H9 (cell line): Measurements from ENCODE around the gene GRIN2A. TPM values are rescaled to one million over a fixed set of nuclear protein-coding genes. Genes with fewer than 3 reads are reported as not detected.

Experiments
- DNase-seq: peaks from one replicate; pipeline ENCODE4 v3.0.0-alpha.2; 2017
- H2AFZ ChIP-seq: one replicate; pipeline ENCODE4 v1.6.1; 2013; ENCODE audit warnings: mild to moderate bottlenecking, low read length, control low read depth, moderate library complexity
- H2AK5ac ChIP-seq: 2 replicates; pipeline ENCODE4 v1.6.1; 2013; ENCODE audit warnings: low read length, control low read depth, mixed read lengths; ENCODE audit not compliant: insufficient read length
- H2BK120ac ChIP-seq: one replicate; pipeline ENCODE4 v1.6.1; 2013; ENCODE audit warnings: low read depth, mild to moderate bottlenecking, low read length, control low read depth, inconsistent platforms; ENCODE audit not compliant: poor library complexity, severe bottlenecking
- H2BK12ac ChIP-seq: 2 replicates; pipeline ENCODE4 v1.6.1; 2013; ENCODE audit warnings: low read length, control low read depth, mixed read lengths, low read depth; ENCODE audit not compliant: insufficient read length
- H2BK15ac ChIP-seq: 2 replicates; pipeline ENCODE4 v1.6.1; 2013; ENCODE audit warnings: low read depth, low read length, control low read depth
- H2BK20ac ChIP-seq: one replicate; pipeline ENCODE4 v1.6.1; 2013; ENCODE audit warnings: low read depth, mild to moderate bottlenecking, low read length, control low read depth, inconsistent platforms; ENCODE audit not compliant: poor library complexity, severe bottlenecking
- H2BK5ac ChIP-seq: 2 replicates; pipeline ENCODE4 v1.6.1; 2013; ENCODE audit warnings: low read length, control low read depth, mixed read lengths; ENCODE audit not compliant: insufficient read length
- H3K14ac ChIP-seq: 2 replicates; pipeline ENCODE4 v1.6.1; 2013; ENCODE audit warnings: low read length, control low read depth; ENCODE audit not compliant: insufficient read depth
- H3K18ac ChIP-seq: 2 replicates; pipeline ENCODE4 v1.6.1; 2013; ENCODE audit warnings: low read depth, mild to moderate bottlenecking, mixed read lengths, low read length, control low read depth; ENCODE audit not compliant: insufficient read length
- H3K23ac ChIP-seq: 2 replicates; pipeline ENCODE4 v1.6.1; 2013; ENCODE audit warnings: low read length, control low read depth, mixed read lengths, low read depth; ENCODE audit not compliant: insufficient read length
- H3K23me2 ChIP-seq: 2 replicates; pipeline ENCODE4 v1.6.1; 2013; ENCODE audit warnings: low read depth, mild to moderate bottlenecking, mixed read lengths, low read length, control low read depth; ENCODE audit not compliant: insufficient read length, poor library complexity, severe bottlenecking
- H3K27ac ChIP-seq: 2 replicates; pipeline ENCODE4 v1.5.1; 2013; ENCODE audit warnings: low read length, control low read depth, mixed read lengths, low read depth; ENCODE audit not compliant: insufficient read length
- H3K27me3 ChIP-seq: 2 replicates; pipeline ENCODE4 v1.6.1; 2013; ENCODE audit warnings: low read length, control low read depth, inconsistent platforms; ENCODE audit not compliant: insufficient read depth
- H3K4ac ChIP-seq: 2 replicates; pipeline ENCODE4 v1.6.1; 2013; ENCODE audit warnings: low read depth, mild to moderate bottlenecking, control low read depth, inconsistent platforms, low read length, moderate library complexity
- H3K4me1 ChIP-seq: 2 replicates; pipeline ENCODE4 v1.6.1; 2013; ENCODE audit warnings: low read length, control low read depth, inconsistent platforms; ENCODE audit not compliant: insufficient read depth
- H3K4me2 ChIP-seq: 2 replicates; pipeline ENCODE4 v1.6.1; 2013; ENCODE audit warnings: low read length, control low read depth, mixed read lengths; ENCODE audit not compliant: insufficient read length, insufficient read depth
- H3K56ac ChIP-seq: 2 replicates; pipeline ENCODE4 v1.6.1; 2013; ENCODE audit warnings: low read depth, mild to moderate bottlenecking, mixed read lengths, low read length, control low read depth; ENCODE audit not compliant: insufficient read length
- H3K79me1 ChIP-seq: 2 replicates; pipeline ENCODE4 v1.6.1; 2013; ENCODE audit warnings: low read depth, mild to moderate bottlenecking, moderate library complexity, low read length, control low read depth, inconsistent platforms; ENCODE audit not compliant: insufficient read depth, poor library complexity, severe bottlenecking
- H3K79me2 ChIP-seq: 2 replicates; pipeline ENCODE4 v1.6.1; 2013; ENCODE audit warnings: low read length, control low read depth, inconsistent platforms; ENCODE audit not compliant: insufficient read depth
- H3K9ac ChIP-seq: 2 replicates; pipeline ENCODE4 v1.6.1; 2013; ENCODE audit warnings: low read length, control low read depth, mixed read lengths; ENCODE audit not compliant: insufficient read length; ENCODE audit errors: extremely low read depth
- H3K9me3 ChIP-seq: one replicate; pipeline ENCODE4 v1.6.1; 2013; ENCODE audit warnings: low read depth, low read length, inconsistent platforms; ENCODE audit not compliant: control insufficient read depth
- H3T11ph ChIP-seq: one replicate; pipeline ENCODE4 v1.6.1; 2013; ENCODE audit warnings: mild to moderate bottlenecking, low read length, control low read depth, inconsistent platforms
- H4K20me1 ChIP-seq: one replicate; pipeline ENCODE4 v1.6.1; 2013; ENCODE audit not compliant: control insufficient read depth, insufficient read length, insufficient read depth
- H4K5ac ChIP-seq: 2 replicates; pipeline ENCODE4 v1.6.1; 2013; ENCODE audit warnings: low read depth, mild to moderate bottlenecking, mixed read lengths, low read length, control low read depth; ENCODE audit not compliant: insufficient read length
- H4K8ac ChIP-seq: replicated peaks from 2 replicates; pipeline ENCODE4 v1.6.1; 2013; ENCODE audit warnings: low read length, control low read depth, mixed read lengths, low read depth; ENCODE audit not compliant: insufficient read length
- H4K91ac ChIP-seq: 2 replicates; pipeline ENCODE4 v1.6.1; 2013; ENCODE audit warnings: low read depth, mild to moderate bottlenecking, moderate library complexity, mixed read lengths, low read length, control low read depth; ENCODE audit not compliant: insufficient read length
- H3K27ac Mint-ChIP-seq, 3 experiments: 2 replicates in 2 of 3; 3 replicates in 1 of 3; pipeline ENCODE4 v1.8.0; 2020 to 2021; ENCODE audit warnings: mixed read lengths in 3 of 3, mild to moderate bottlenecking in 1 of 3, moderate library complexity in 1 of 3
- H3K27me3 Mint-ChIP-seq: 2 replicates; pipeline ENCODE4 v1.8.0; 2021; ENCODE audit warnings: low read depth, mild to moderate bottlenecking, moderate library complexity, mixed read lengths
- H3K36me3 Mint-ChIP-seq, 3 experiments: 2 replicates in 2 of 3; 3 replicates in 1 of 3; pipeline ENCODE4 v1.8.0; 2020 to 2021; ENCODE audit warnings: low read depth in 3 of 3, mixed read lengths in 3 of 3; ENCODE audit not compliant: insufficient read depth in 1 of 3
- H3K4me1 Mint-ChIP-seq, 2 experiments: 2 replicates each; pipeline ENCODE4 v1.8.0; 2020; ENCODE audit warnings: mixed read lengths in 2 of 2
- H3K4me3 Mint-ChIP-seq, 2 experiments: 2 replicates in 1 of 2; 3 replicates in 1 of 2; pipeline ENCODE4 v1.8.0; 2020 to 2021; ENCODE audit warnings: mild to moderate bottlenecking in 2 of 2, mixed read lengths in 2 of 2, moderate library complexity in 1 of 2
- H3K9me3 Mint-ChIP-seq, 2 experiments: 2 replicates in 1 of 2; 3 replicates in 1 of 2; pipeline ENCODE4 v1.8.0; 2020; ENCODE audit warnings: mild to moderate bottlenecking in 2 of 2, mixed read lengths in 2 of 2, moderate library complexity in 1 of 2
- CTCF ChIP-seq: fragments of 200-600 bp; sonication (generic); conservative IDR thresholded peaks from 3 replicates; pipeline ENCODE4 v1.8.0; 2021; ENCODE audit warnings: antibody characterized with exemption, mild to moderate bottlenecking
- WGBS: extraction: QIAGEN DNeasy Blood & Tissue Kit; methylation state at CpG from one replicate; pipeline ENCODE4 v1.1.7; 2013; ENCODE audit warnings: missing lambda C conversion rate, low lambda C conversion rate, mixed read lengths; ENCODE audit not compliant: insufficient read length; ENCODE audit errors: extremely low coverage; 5-methylcytosine and 5-hydroxymethylcytosine counted together
- total RNA-seq: library from RNA; stranded (reverse); gene quantifications from 2 replicates; pipeline ENCODE4 v1.2.1, GENCODE V29; 2021

Gene GRIN2A
- total RNA-seq, 1 experiment from 2014 or later = 1.5 TPM

GRCh38 chr16:10111156-10111761 lies 71.0 kb downstream of the GRIN2A start:
- no peak overlapping the region for H2BK120ac ChIP-seq
- no peak overlapping the region for H3K27ac ChIP-seq
- DNase-seq = no peak

More at GRCh38 chr16:10111156-10111761, 71.0 kb downstream of the GRIN2A start:
- Histone ChIP-seq H3K9ac (no peak overlapping the region), H2AK5ac (no peak overlapping the region), H3K79me2 (no peaks in the 10 kb centered on the region), H2BK15ac (no peak overlapping the region), H3K27me3 (no peaks in the 10 kb centered on the region), H2AFZ (no peak overlapping the region), H3K4me2 (no peak overlapping the region), H4K91ac (no peak overlapping the region), H4K8ac (no peak overlapping the region), H3K23me2 (no peaks in the 10 kb centered on the region), H3K4ac (no peak overlapping the region), H4K5ac (no peak overlapping the region), H3K79me1 (no peaks in the 10 kb centered on the region), H3K56ac (no peak overlapping the region), H3K18ac (no peak overlapping the region), H2BK12ac (no peak overlapping the region), H3K23ac (no peak overlapping the region), H3K9me3 (no peaks in the 10 kb centered on the region), H2BK5ac (no peak overlapping the region), H4K20me1 (no peaks in the 10 kb centered on the region), H3K14ac (no peak overlapping the region), H3K4me1 (no peaks in the 10 kb centered on the region), H3T11ph (no peak overlapping the region), H2BK20ac (no peak overlapping the region)
- Mint-ChIP-seq H3K4me3 (no peak overlapping the region), H3K4me1 (peaks cover 0 to 3% of the 10 kb centered on the region in 2 experiments; a peak in 2 of 4 replicates), H3K27me3 (no peaks in the 10 kb centered on the region; the same call in 1 of the 2 replicates), H3K27ac (no peak overlapping the region), H3K36me3 (no peaks in the 10 kb centered on the region), H3K9me3 (no peaks in the 10 kb centered on the region)
- no peak for TF ChIP-seq CTCF
- no CpG with 5 or more reads among the region's 26 CpGs for WGBS
